HFFc6 (cell line): ENCODE results near the gene ITGAD. TPM values are rescaled to one million over a fixed set of nuclear protein-coding genes. Genes with fewer than 3 reads are reported as not detected.

Source experiments
- DNase-seq: peaks from one replicate; pipeline ENCODE4 v3.0.0-alpha.2; 2018
- H3K27ac Mint-ChIP-seq: 2 replicates; pipeline ENCODE4 v1.8.0; 2020; ENCODE audit warnings: mild to moderate bottlenecking, mixed read lengths
- H3K27me3 Mint-ChIP-seq: 2 replicates; pipeline ENCODE4 v1.8.0; 2021; ENCODE audit warnings: mild to moderate bottlenecking, moderate library complexity, mixed read lengths; ENCODE audit not compliant: insufficient read depth
- H3K36me3 Mint-ChIP-seq: 2 replicates; pipeline ENCODE4 v1.8.0; 2021; ENCODE audit warnings: low read depth, mixed read lengths
- H3K4me1 Mint-ChIP-seq: 2 replicates; pipeline ENCODE4 v1.8.0; 2020; ENCODE audit warnings: low read depth, mixed read lengths
- H3K4me3 Mint-ChIP-seq: 2 replicates; pipeline ENCODE4 v1.8.0; 2020; ENCODE audit warnings: mild to moderate bottlenecking, moderate library complexity, mixed read lengths
- H3K9me3 Mint-ChIP-seq: 2 replicates; pipeline ENCODE4 v1.8.0; 2020; ENCODE audit warnings: mild to moderate bottlenecking, mixed read lengths
- total RNA-seq, 6 experiments: library from RNA; stranded (reverse); fragmentation: NEBNext Ultra II Directional; extraction: Animal tissue kit (Norgen Biotek cat#: 25700); gene quantifications; 2 replicates in 1 of 6; 3 replicates in 5 of 6; pipeline ENCODE4 v1.2.3, GENCODE V29; 2021
- TF ChIP-seq, protein P1 (sequence below): fragments of 200-600 bp; sonication (generic); IDR thresholded peaks from 2 replicates; pipeline ENCODE4 v1.5.0; 2021; ENCODE audit warnings: antibody characterized with exemption, mild to moderate bottlenecking

ITGAD gene
- total RNA-seq, 6 experiments from 2014 or later: not detected

DNA sequence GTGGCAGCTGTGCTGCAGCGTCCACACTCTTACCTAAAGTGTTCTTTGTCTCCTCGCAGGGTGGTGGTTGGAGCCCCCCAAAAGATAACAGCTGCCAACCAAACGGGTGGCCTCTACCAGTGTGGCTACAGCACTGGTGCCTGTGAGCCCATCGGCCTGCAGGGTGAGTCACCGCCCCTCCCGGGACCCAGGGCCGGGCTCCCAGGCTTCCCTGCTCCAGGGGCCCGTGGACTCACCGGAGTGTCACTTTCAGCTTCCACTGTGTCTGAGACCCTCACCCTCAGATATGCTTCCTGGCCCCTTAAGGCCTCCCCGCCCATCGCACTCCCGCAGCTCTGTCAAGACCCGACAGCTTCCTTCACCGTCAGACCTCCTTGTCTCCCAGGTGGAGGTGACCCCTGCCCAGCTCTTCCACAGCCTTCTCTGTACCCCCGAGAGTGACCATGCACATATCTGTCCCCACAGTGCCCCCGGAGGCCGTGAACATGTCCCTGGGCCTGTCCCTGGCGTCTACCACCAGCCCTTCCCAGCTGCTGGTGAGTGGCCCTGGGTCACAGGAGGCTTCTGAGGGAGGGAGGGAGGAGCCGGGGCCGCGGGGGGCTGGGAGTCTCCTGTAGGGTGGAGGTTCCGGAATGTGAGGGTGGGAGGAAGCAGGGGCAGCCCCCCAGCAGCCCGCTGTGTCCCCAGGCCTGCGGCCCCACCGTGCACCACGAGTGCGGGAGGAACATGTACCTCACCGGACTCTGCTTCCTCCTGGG, 36.4 kb upstream of the ITGAD start:
- Mint-ChIP-seq H3K9me3 (no peaks in the 10 kb centered on the region), H3K36me3 (no peaks in the 10 kb centered on the region), H3K27me3 (peaks cover 25% of the 10 kb centered on the region), H3K4me1 (peaks cover 14% of the 10 kb centered on the region; the same call in 1 of the 2 replicates), H3K27ac (no peak overlapping the region), H3K4me3 (no peak overlapping the region)
- TF ChIP-seq, protein P1, sequence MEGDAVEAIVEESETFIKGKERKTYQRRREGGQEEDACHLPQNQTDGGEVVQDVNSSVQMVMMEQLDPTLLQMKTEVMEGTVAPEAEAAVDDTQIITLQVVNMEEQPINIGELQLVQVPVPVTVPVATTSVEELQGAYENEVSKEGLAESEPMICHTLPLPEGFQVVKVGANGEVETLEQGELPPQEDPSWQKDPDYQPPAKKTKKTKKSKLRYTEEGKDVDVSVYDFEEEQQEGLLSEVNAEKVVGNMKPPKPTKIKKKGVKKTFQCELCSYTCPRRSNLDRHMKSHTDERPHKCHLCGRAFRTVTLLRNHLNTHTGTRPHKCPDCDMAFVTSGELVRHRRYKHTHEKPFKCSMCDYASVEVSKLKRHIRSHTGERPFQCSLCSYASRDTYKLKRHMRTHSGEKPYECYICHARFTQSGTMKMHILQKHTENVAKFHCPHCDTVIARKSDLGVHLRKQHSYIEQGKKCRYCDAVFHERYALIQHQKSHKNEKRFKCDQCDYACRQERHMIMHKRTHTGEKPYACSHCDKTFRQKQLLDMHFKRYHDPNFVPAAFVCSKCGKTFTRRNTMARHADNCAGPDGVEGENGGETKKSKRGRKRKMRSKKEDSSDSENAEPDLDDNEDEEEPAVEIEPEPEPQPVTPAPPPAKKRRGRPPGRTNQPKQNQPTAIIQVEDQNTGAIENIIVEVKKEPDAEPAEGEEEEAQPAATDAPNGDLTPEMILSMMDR: no peak
- DNase-seq: no peak

DNA sequence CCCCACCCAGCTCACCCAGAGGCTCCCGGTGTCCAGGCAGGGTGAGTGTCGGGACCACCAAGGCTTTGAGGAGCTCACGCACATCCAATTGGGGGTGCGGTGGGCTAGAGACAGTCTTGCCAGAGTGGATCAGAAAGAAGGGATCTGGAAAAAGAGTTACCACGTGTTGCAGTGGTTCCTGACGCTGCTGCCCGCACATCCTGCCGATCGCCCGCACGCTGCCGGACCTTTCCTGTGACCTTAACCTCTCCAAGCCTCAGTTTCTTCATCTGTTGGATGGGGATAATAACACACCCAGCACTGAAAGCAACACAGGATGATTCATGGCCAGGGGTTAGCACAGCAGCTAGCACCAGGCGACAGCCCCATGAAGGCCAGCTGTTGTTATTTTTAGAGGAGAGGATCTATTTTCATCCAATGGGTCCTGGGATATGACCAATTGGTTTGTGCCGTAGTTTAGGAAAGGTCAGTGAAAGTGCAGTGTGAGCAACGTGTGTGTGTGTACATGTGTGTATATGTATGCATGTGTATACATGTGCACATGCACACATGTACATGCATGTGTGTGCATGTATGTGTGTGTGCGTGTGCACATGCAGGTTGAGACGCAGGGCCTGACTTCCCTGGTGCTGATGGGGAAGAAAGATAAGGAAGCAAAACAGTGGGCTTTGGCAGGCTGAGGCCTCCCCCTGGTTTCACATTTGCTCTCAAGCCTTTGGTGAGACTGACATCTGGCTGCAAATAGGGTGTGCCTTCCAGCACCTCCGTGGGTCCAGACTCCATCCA, 35.6 kb upstream of the ITGAD start:
- TF ChIP-seq, protein P1: no peak
- no peak for DNase-seq
- H3K4me1 Mint-ChIP-seq: peaks cover 6% of the 10 kb centered on the region; the same call in 1 of the 2 replicates
- no peak overlapping the region for H3K27ac Mint-ChIP-seq
- H3K4me3 Mint-ChIP-seq: no peak overlapping the region
- H3K36me3 Mint-ChIP-seq: no peaks in the 10 kb centered on the region
- H3K9me3 Mint-ChIP-seq: no peaks in the 10 kb centered on the region
- H3K27me3 Mint-ChIP-seq: peaks cover 25% of the 10 kb centered on the region

DNA sequence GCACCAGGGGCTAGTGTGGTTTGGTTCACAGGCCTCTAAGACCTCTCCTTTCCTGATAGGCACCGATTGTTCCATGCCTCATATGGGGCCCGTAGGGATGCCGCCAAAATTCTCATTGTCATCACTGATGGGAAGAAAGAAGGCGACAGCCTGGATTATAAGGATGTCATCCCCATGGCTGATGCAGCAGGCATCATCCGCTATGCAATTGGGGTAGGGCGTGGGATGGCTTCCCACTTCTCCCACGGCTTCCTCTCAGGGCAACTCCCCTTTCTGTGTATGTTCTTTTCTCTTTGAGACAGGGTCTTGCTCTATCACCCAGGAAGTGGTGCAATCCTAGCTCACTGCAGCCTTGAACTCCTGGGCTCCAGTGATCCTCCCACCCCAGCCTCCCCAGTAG, 32.9 kb upstream of the ITGAD start:
- Mint-ChIP-seq H3K27ac (no peak overlapping the region), H3K36me3 (no peaks in the 10 kb centered on the region), H3K4me1 (0 out of 2 replicates have a peak, but pooled peaks cover 2% of the 10 kb centered on the region), H3K9me3 (no peaks in the 10 kb centered on the region), H3K27me3 (peaks cover 25% of the 10 kb centered on the region), H3K4me3 (no peak overlapping the region)
- TF ChIP-seq, protein P1: no peak
- no peak for DNase-seq

DNA sequence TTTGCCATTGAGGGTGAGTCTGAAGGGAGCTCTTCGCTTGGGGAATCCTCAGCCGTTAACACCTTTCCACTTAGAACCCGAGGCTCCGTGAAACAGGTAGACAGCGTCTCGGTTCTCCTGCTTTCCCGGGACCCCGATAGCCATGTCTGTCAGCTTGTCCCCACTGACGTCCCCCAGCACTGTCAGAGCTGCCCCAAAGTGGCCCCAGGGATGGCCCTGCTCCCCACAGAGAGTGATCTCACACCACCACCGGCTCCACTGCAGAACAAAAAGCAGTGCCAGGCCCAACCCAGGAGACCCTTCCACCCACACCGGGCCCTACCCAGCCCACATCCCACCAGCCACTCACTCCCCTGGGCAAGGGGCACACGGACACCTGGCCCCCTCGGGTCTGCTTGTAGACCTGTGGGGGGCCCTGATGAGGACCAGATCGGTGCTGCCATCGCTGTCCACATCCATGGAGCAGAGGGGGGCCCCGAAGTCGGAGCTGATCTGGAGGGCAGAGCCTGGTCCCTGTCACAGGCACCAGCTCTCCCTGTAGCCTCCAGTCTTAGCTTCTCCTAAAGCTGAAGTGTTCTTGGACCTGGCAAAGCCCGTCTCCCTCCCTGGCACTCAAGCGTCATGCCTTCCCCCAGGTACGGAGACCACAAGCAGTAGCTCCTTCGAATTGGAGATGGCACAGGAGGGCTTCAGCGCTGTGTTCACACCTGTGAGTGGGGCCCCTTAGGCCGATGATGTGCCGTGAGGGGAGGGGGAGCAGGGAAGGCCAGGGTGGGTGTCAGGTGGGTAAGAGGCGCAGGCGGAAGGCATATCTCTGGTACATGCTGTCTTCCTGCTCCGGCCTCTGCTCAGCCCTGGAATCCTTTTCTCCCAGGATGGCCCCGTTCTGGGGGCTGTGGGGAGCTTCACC, 31.7 kb upstream of the ITGAD start:
- no peak overlapping the region for H3K4me3 Mint-ChIP-seq
- H3K4me1 Mint-ChIP-seq: no peaks in the 10 kb centered on the region
- no peaks in the 10 kb centered on the region for H3K36me3 Mint-ChIP-seq
- TF ChIP-seq, protein P1: no peak
- H3K27me3 Mint-ChIP-seq: peaks cover 28% of the 10 kb centered on the region
- no peaks in the 10 kb centered on the region for H3K9me3 Mint-ChIP-seq
- no peak for DNase-seq
- H3K27ac Mint-ChIP-seq: no peak overlapping the region
